Neural cell (in vitro differentiated cells): ENCODE results near the gene DNAAF2. TPM values are rescaled to one million over a fixed set of nuclear protein-coding genes. Genes with fewer than 3 reads are reported as not detected.

Experiments used
- H2AFZ ChIP-seq: fragments of 200-600, 300-800 bp; sonication (generic), shearing (Covaris generic); 2 replicates; pipeline ENCODE4 v1.6.0; 2014; ENCODE audit warnings: low read depth, mild to moderate bottlenecking, antibody characterized with exemption, low read length, moderate library complexity
- H3F3A ChIP-seq: fragments of 200-600 bp; shearing (Covaris generic); 2 replicates; pipeline ENCODE4 v1.6.1; 2016; ENCODE audit warnings: mild to moderate bottlenecking, moderate library complexity, mixed read lengths, antibody characterized with exemption, low read length; ENCODE audit not compliant: insufficient read depth, poor library complexity, severe bottlenecking
- H3K27ac ChIP-seq: fragments of 200-600, 300-800 bp; sonication (generic), shearing (Covaris generic); 2 replicates; pipeline ENCODE4 v1.5.1; 2014; ENCODE audit warnings: mild to moderate bottlenecking, low read length, moderate library complexity
- H3K27me3 ChIP-seq: fragments of 300-800, 200-600 bp; sonication (generic), shearing (Covaris generic); 2 replicates; pipeline ENCODE4 v1.6.0; 2014; ENCODE audit warnings: mild to moderate bottlenecking, low read depth, low read length, moderate library complexity; ENCODE audit not compliant: insufficient read depth
- H3K36me3 ChIP-seq: fragments of 300-800, 200-600 bp; sonication (generic), shearing (Covaris generic); 2 replicates; pipeline ENCODE4 v1.5.1; 2014; ENCODE audit warnings: mild to moderate bottlenecking, antibody characterized with exemption, low read length, moderate library complexity; ENCODE audit not compliant: insufficient read depth
- H3K4me2 ChIP-seq: fragments of 300-800, 200-600 bp; sonication (generic), shearing (Covaris generic); 2 replicates; pipeline ENCODE4 v1.6.0; 2014; ENCODE audit warnings: mild to moderate bottlenecking, low read length
- H3K4me3 ChIP-seq: fragments of 300-800, 200-600 bp; sonication (generic), shearing (Covaris generic); 2 replicates; pipeline ENCODE4 v1.5.1; 2014; ENCODE audit warnings: mild to moderate bottlenecking, low read length, moderate library complexity
- H3K79me2 ChIP-seq: fragments of 200-600 bp; shearing (Covaris generic); replicated peaks from 2 replicates; pipeline ENCODE4 v1.6.0; 2014; ENCODE audit warnings: mild to moderate bottlenecking, low read length, moderate library complexity; ENCODE audit not compliant: insufficient read depth
- H3K9ac ChIP-seq: fragments of 300-800, 200-600 bp; sonication (generic), shearing (Covaris generic); 2 replicates; pipeline ENCODE4 v1.6.1; 2016; ENCODE audit warnings: mild to moderate bottlenecking, low read length, mixed read lengths
- H3K9me2 ChIP-seq: fragments of 200-600 bp; shearing (Covaris generic); 2 replicates; pipeline ENCODE4 v1.6.1; 2016; ENCODE audit warnings: mild to moderate bottlenecking, low read length, mixed read lengths; ENCODE audit not compliant: insufficient read depth
- H3K9me3 ChIP-seq: fragments of 200-600, 300-800 bp; sonication (generic), shearing (Covaris generic); 2 replicates; pipeline ENCODE4 v1.6.1; 2016; ENCODE audit warnings: mild to moderate bottlenecking, mixed run types, low read length, moderate library complexity, mixed read lengths
- H4K20me1 ChIP-seq: fragments of 200-600 bp; shearing (Covaris generic); 2 replicates; pipeline ENCODE4 v1.6.1; 2016; ENCODE audit warnings: mild to moderate bottlenecking, mixed run types; ENCODE audit not compliant: insufficient read depth
- EP300 ChIP-seq: fragments of 450-650 bp; conservative IDR thresholded peaks from 2 replicates; pipeline ENCODE4 v1.6.1; 2014; ENCODE audit warnings: antibody characterized with exemption, mild to moderate bottlenecking, moderate library complexity; ENCODE audit not compliant: poor library complexity, severe bottlenecking
- EZH2 ChIP-seq: fragments of 200-600, 300-800 bp; shearing (Covaris generic), sonication (generic); IDR thresholded peaks from 2 replicates; pipeline ENCODE4 v1.6.1; 2014; ENCODE audit warnings: antibody characterized with exemption, low read length, borderline replicate concordance, mild to moderate bottlenecking; ENCODE audit not compliant: insufficient read depth, poor library complexity, severe bottlenecking
- MXI1 ChIP-seq: fragments of 450-650 bp; conservative IDR thresholded peaks from 2 replicates; pipeline ENCODE4 v1.6.1; 2014; ENCODE audit warnings: antibody characterized with exemption, mild to moderate bottlenecking; ENCODE audit not compliant: poor library complexity, severe bottlenecking
- POLR2AphosphoS5 ChIP-seq: IDR thresholded peaks from 2 replicates; pipeline ENCODE4 v1.6.1; 2012
- RAD21 ChIP-seq: fragments of 450-650 bp; conservative IDR thresholded peaks from 2 replicates; pipeline ENCODE4 v1.6.1; 2014; ENCODE audit warnings: antibody characterized with exemption, mild to moderate bottlenecking, moderate library complexity
- SMC3 ChIP-seq: fragments of 450-650 bp; conservative IDR thresholded peaks from 2 replicates; pipeline ENCODE4 v1.6.1; 2014; ENCODE audit warnings: antibody characterized with exemption, mild to moderate bottlenecking, moderate library complexity; ENCODE audit not compliant: poor library complexity
- TAF1 ChIP-seq: IDR thresholded peaks from 2 replicates; pipeline ENCODE4 v1.6.1; 2012; ENCODE audit warnings: low read depth
- polyA plus RNA-seq: library from polyadenylated mRNA; depleted of rRNA; stranded (reverse); fragments of >200 nt; gene quantifications from 2 replicates; pipeline ENCODE4 v1.2.3, GENCODE V29; 2014
- TF ChIP-seq, protein P1 (sequence below): IDR thresholded peaks from 2 replicates; pipeline ENCODE4 v1.6.1; 2012; ENCODE audit warnings: borderline replicate concordance
- TF ChIP-seq, protein P2 (sequence below): fragments of 450-650 bp; IDR thresholded peaks from 2 replicates; pipeline ENCODE4 v1.5.1; 2014; ENCODE audit warnings: antibody characterized with exemption, mild to moderate bottlenecking, moderate library complexity; ENCODE audit not compliant: poor library complexity, severe bottlenecking

The DNAAF2 gene
- polyA plus RNA-seq, 1 donor from 2014 or later: 41.6 TPM

DNA sequence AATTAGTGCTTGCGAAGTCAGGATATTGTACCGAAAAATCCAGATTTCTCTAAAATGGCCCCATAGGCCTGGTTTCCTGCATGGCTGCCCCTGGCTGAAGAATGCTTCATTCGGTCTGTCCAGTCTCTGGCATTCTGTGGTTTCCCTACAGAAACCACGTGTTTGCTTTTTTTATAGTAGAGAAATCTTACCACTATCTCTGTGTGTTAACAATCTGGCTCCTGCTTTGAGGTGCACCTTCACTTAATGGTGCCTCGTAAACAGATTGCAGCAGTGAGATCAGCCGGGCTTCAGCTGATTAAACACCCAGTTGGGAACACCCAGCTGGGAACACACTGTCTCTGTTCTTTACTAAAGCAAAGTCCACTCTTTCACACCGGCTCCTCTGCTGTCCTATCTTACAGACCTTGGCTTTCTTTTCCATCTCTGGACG is 6.7 kb upstream of the DNAAF2 start:
- H3K27me3 ChIP-seq: no peaks in the 10 kb centered on the region
- no peak overlapping the region for H3K9ac ChIP-seq
- H4K20me1 ChIP-seq: no peaks in the 10 kb centered on the region
- H3K79me2 ChIP-seq: peaks cover 15% of the 10 kb centered on the region
- no peaks in the 10 kb centered on the region for H3K9me2 ChIP-seq
- no peak overlapping the region for H3K4me2 ChIP-seq
- no peak overlapping the region for H3K27ac ChIP-seq
- H2AFZ ChIP-seq: no peak overlapping the region
- no peaks in the 10 kb centered on the region for H3F3A ChIP-seq
- H3K9me3 ChIP-seq: no peaks in the 10 kb centered on the region
- no peaks in the 10 kb centered on the region for H3K36me3 ChIP-seq
- TF ChIP-seq MXI1 (no peak), TAF1 (no peak), EZH2 (no peak), POLR2AphosphoS5 (no peak), SMC3 (no peak), EP300 (no peak), RAD21 (no peak)
- TF ChIP-seq, protein P1, sequence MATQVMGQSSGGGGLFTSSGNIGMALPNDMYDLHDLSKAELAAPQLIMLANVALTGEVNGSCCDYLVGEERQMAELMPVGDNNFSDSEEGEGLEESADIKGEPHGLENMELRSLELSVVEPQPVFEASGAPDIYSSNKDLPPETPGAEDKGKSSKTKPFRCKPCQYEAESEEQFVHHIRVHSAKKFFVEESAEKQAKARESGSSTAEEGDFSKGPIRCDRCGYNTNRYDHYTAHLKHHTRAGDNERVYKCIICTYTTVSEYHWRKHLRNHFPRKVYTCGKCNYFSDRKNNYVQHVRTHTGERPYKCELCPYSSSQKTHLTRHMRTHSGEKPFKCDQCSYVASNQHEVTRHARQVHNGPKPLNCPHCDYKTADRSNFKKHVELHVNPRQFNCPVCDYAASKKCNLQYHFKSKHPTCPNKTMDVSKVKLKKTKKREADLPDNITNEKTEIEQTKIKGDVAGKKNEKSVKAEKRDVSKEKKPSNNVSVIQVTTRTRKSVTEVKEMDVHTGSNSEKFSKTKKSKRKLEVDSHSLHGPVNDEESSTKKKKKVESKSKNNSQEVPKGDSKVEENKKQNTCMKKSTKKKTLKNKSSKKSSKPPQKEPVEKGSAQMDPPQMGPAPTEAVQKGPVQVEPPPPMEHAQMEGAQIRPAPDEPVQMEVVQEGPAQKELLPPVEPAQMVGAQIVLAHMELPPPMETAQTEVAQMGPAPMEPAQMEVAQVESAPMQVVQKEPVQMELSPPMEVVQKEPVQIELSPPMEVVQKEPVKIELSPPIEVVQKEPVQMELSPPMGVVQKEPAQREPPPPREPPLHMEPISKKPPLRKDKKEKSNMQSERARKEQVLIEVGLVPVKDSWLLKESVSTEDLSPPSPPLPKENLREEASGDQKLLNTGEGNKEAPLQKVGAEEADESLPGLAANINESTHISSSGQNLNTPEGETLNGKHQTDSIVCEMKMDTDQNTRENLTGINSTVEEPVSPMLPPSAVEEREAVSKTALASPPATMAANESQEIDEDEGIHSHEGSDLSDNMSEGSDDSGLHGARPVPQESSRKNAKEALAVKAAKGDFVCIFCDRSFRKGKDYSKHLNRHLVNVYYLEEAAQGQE: no peak
- TF ChIP-seq, protein P2, sequence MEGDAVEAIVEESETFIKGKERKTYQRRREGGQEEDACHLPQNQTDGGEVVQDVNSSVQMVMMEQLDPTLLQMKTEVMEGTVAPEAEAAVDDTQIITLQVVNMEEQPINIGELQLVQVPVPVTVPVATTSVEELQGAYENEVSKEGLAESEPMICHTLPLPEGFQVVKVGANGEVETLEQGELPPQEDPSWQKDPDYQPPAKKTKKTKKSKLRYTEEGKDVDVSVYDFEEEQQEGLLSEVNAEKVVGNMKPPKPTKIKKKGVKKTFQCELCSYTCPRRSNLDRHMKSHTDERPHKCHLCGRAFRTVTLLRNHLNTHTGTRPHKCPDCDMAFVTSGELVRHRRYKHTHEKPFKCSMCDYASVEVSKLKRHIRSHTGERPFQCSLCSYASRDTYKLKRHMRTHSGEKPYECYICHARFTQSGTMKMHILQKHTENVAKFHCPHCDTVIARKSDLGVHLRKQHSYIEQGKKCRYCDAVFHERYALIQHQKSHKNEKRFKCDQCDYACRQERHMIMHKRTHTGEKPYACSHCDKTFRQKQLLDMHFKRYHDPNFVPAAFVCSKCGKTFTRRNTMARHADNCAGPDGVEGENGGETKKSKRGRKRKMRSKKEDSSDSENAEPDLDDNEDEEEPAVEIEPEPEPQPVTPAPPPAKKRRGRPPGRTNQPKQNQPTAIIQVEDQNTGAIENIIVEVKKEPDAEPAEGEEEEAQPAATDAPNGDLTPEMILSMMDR: no peak
- no peak overlapping the region for H3K4me3 ChIP-seq

DNA sequence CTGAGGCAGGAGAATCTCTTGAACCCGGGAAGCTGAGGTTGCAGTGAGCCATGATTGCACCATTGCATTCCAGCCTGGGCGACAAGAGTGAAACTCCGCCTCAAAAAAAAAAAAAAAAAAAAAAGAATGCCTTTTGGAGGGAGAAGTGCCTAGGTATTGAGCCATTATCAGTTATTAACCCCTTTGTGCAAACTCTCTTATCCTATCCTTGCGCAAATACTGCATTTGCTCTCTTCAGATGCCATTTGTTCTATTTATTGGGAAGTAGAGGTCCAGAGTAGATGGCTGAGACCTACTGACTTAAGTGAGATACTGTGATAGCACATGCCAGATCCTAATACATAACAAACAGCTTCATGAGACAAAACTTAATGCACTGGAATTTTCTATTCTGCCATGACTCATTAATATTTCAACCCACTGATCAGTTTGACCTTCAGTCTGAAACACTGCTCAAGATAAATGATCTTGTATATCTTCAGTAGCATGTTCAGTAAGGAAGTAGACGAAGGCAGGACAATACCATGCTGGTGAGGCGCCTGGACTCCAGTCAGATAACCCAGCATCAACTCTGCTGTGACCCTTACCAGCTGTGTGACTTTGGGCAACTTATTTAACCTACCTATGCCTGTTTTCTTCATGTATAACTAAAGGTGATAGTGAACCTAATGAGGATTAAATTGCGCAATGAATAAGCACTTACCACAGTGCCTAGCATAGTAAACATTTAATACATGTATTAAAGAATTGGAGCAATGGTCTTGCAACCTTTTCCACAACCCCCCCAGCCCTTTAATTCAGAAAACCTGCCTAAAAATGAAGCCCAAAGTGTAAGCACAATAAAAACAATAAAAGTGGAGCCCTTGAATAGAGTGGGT is 5.7 kb upstream of the DNAAF2 start:
- Histone ChIP-seq H3K27me3 (no peaks in the 10 kb centered on the region), H4K20me1 (no peaks in the 10 kb centered on the region), H3K9me2 (no peaks in the 10 kb centered on the region), H2AFZ (no peak overlapping the region), H3K4me2 (no peak overlapping the region), H3K36me3 (no peaks in the 10 kb centered on the region), H3K9me3 (no peaks in the 10 kb centered on the region), H3F3A (no peaks in the 10 kb centered on the region), H3K4me3 (no peak overlapping the region), H3K27ac (no peak overlapping the region), H3K9ac (no peak overlapping the region), H3K79me2 (peaks cover 21% of the 10 kb centered on the region)
- TF ChIP-seq MXI1 (no peak), RAD21 (no peak), EP300 (no peak), EZH2 (no peak), TAF1 (no peak), SMC3 (no peak), POLR2AphosphoS5 (no peak)
- TF ChIP-seq, protein P2: no peak
- TF ChIP-seq, protein P1: no peak
